Hepatic stellate cell (primary cell): ENCODE results near the gene PPP3CA.
"Not testable (repeated sequence)": the region's sequence is repeated elsewhere in the genome, so short reads cannot be mapped to it uniquely, and the experiment has no call there.

Experiments
- DNase-seq: peaks from one replicate; pipeline ENCODE4 v3.0.0; 2011; ENCODE audit warnings: low spot score

PPP3CA gene

GRCh38 chr4:101000496-101000895 is 346.8 kb downstream of the PPP3CA start:
- no peak for DNase-seq

GRCh38 chr4:100995671-100996070 is 351.7 kb downstream of the PPP3CA start:
- no peak for DNase-seq

GRCh38 chr4:100995002-100995401 is 352.3 kb downstream of the PPP3CA start:
- not testable (repeated sequence) for DNase-seq

DNA sequence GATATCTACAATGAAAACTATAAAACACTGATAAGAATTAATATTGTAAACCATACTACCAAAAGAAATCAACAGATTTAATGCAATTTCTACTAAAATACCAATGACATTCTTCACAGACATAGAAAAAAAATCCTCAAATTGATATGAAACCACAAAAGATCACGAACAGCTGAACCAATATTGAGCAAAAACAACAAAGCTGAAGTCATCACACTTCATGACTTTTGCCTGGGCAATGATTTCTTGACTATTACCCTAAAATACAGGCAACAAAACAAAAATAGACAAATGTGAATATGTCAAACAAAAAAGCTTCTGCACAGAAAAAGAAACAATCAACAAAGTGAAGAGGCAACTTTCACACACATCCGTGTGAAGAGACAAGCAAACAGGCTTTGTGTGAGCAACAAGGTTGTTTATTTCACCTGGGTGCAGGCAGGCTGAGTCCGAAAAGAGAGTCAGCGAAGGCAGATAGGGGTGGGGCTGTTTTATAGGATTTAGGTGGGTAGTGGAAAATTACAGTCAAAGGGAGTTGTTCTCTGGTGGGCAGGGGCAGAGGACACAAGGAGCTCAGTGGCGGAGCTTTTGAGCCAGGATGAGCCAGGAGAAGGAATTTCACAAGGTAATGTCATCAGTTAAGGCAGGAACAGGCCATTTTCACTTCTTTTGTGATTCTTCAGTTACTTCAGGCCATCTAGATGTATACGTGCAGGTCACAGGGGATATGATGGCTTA is 355.8 kb downstream of the PPP3CA start:
- DNase-seq: peak; percentile 8

- DNase-seq: no peak
Observed at GRCh38 chr4:100989401-100989800, 357.9 kb downstream of the PPP3CA start.

- DNase-seq: no peak
Observed at GRCh38 chr4:100988876-100989275, 358.4 kb downstream of the PPP3CA start.

DNA sequence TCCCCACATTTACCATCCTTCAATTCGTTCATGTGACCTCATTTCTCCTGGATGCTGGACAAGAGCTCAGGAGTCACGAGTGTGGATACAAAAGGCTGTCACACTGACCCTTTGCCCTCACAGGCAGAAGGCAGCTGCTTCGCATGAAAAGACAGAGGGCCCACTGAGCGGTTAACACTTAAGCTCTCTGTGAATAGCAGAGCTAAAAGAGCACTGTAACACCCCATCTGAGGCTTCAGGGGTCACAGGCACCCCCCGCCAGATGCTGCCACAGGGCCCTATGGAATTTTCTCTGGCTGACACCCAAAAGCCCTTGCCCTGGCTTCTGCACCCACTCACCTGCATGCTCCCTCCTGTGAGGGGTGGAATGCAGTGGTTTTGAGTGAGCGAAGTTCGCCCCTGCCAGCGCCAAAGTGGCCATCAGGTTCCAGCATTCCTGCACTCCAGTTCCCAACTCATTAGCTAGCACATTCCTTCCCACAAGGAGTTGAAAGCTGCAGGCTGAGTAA is 360.9 kb downstream of the PPP3CA start:
- DNase-seq: no peak

DNA sequence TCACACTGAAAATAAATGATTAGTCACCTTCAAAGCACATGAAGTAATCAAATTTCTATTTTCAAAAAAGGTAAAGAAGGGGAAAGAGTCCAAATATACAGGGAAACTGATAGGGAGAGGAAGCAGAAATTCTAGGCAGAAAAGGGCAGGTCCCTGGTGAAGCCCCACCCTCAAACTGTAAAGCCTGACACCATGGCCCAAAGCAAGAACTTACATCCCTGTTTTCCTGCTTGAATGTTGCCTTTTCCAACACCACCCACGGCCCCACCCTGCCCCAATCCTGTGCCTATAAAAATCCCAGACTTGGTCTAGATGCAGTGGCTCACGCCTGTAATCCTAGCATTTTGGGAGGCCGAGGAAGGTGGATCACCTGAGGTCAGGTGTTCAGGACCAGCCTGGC is 361.8 kb downstream of the PPP3CA start:
- DNase-seq: no peak

- DNase-seq: peak; percentile 40
Observed at GRCh38 chr4:100984901-100985300, 362.4 kb downstream of the PPP3CA start.

DNA sequence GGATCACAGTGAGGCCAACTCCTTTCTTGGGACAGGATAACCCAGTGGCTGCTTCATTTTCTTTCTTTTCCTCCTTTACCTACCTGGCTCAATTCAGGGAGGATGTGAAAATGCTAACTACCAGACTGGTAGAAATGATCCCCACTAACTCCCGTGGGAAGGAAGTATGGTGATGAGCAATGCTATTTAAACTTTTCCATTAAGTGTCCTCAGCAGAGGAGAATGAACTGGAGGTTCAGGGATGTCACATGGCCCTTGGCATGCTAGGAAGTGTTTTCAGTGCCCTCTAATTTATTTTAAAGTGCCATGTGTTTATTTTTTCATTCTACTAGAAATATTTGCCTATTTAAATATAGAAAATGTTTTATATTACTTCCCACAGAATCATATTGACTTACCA is 363.9 kb downstream of the PPP3CA start:
- DNase-seq: peak; percentile 2

DNA sequence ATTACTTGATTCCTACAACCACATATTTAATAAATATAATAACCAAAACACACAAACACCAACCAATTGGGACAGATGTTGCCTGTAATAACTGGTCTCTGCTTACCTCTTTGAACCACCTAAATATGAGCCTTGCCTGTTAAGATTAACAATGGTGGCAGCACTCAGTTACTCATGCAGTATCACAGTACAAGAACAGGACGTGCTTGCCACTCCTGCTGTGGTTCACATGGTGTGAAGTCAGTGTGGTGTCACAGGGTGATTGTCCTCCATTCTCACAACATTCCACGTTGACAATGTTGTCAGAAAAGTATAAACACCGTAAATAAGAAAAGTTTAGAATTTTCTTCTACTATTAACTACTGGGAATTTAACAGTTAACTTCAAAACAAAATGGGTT is 365.0 kb downstream of the PPP3CA start:
- no peak for DNase-seq

DNA sequence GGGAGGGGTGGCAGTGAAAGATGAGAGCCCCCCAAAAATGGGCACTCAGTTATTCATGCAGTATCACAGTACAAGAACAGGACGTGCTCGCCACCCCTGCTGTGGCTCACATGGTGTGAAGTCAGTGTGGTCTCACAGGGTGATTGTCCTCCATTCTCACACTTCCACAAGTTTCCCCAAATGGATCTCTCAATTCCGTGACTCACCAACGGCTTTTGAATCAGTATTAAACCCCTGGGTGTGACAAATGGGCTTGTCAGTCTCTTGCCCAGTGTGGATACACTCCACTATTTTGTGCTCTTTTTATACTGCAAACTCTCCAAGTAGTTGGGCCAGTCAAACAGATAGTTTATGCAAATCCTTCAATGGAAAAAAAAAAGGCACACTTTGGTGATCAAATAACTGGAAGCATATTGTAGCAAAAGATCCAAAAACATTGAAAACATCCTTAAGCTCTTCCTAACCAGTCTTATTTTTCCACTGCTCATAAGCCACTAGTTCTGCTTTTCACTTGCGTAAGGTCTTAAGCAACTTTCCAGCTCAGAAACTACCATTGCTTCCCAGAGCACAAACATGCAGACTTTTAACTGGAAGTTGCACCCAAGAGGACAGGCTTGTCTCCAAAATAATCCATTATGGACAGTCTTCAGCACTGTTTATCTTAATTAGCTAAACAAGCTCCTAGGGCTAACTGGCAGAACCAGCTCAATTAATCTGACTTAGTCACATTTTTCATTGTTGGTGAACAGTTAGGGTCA is 365.7 kb downstream of the PPP3CA start:
- DNase-seq: no peak

DNA sequence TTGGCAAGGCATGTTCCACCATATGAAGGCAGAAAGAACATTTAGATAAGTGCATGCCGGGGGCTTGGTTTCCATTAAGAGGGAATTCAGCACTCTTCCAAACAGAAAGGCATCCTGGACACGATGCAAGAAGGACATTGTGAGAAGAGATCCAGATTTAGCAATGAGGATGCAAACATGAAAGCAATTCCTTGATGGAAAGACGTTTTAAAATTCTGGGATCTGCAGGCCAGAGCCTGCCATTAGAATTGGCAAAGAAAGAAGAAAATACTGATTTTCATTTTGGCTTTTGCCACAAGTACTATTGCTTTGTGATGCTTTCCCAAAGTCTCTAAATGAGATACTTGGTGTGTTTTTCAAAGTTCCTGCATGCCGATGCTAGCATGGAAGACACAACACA is 367.6 kb downstream of the PPP3CA start:
- no peak for DNase-seq

GRCh38 chr4:100977746-100978397 is 369.5 kb downstream of the PPP3CA start:
- DNase-seq: no peak

- DNase-seq: no peak
Observed at GRCh38 chr4:100977274-100977673, 370.1 kb downstream of the PPP3CA start.
